ELF-1 (cell line): ENCODE measurements around the gene EDN3.
A peak's percentile ranks its signal among the peaks of the same experiment; 100 is the strongest.

Experiments used
- DNase-seq: peaks from one replicate; pipeline ENCODE4 v3.0.0-alpha.2; 2016; ENCODE audit warnings: low read depth, low spot score

The EDN3 gene

GRCh38 chr20:59308493-59309201 is 8.2 kb downstream of the EDN3 start:
- peak; percentile 75 for DNase-seq

- no peak for DNase-seq
Observed at GRCh38 chr20:59309218-59309617, 8.8 kb downstream of the EDN3 start.

DNA sequence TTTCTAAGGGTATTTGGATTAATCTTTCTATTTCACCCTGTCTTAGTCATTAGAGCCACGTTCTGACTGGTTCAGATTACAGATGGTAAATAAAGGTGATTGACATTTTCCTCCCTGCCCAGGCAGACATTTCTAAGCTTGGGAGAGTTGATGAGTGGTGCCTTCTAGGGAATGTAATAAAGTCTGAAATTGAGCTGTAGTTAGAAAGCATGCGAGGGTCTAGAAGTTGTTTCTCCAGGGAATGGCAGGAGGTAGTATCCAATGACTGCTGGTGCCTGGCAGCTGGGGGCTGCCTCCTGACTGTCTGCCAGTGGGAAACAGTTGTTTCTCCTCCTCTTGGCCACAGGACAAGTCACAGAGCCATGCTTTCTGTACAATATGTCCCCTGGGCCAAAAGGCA is 14.6 kb downstream of the EDN3 start:
- no peak for DNase-seq

DNA sequence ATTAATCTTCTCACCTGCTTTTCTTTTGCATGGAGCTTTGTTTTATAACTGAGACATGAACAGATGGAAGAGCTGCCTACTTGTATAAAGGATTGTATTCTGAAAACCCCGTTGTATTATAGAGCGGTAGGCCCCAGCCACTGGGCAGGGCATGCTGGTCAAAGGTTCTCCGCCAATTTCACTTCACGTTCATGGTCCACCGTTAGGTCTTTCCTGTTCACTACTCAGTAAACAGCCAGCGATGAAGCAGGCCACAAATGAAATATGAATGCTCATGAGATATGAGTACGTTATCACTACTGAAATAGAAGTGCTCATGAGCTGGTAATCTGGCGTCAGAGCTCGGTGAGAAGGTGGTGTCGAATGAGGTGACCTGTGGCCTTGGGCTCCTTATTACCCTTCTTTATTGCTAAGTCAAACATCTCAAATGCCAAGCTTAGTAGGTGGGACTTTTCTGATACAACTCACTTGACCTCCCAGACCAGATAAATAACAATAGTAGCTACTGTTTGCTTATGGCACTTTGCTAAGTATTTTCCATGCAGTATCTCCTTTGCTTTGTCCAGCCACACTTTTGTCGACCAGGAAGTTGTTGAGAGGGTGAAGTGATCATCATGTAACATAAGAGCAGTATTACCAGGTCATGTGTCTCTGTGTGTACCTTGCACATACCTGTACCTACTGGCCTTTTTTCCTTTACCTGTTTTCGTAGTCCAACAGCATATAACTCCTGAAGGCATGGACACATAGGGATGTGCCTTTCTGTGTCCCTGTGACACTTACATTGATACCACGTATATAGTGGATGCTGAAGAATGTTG is 16.7 kb downstream of the EDN3 start:
- no peak for DNase-seq

- DNase-seq: peak; percentile 55
Observed at GRCh38 chr20:59318201-59318790, 17.9 kb downstream of the EDN3 start.

DNA sequence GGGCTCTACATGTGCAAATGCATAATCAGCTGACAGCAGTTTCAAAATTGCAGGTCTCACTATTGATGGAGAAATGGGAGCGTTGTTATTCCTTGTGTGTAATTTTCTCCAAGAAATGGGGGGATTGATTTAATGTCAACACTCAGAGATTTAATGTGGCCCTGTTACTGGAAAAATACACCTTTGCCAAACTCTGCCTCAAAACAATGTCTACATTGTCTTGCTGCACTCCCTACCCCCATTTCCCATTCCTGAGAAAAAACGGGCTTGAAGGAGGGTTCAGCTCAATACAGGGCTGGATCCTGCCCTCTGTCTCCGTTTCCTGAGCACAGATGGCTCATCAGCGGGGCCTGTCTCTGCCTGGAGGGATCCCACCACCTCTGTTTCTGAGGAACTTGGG is 18.4 kb downstream of the EDN3 start:
- no peak for DNase-seq

- no peak for DNase-seq
Observed at GRCh38 chr20:59320426-59320825, 20.0 kb downstream of the EDN3 start.

GRCh38 chr20:59320854-59321647 is 20.6 kb downstream of the EDN3 start:
- no peak for DNase-seq

DNA sequence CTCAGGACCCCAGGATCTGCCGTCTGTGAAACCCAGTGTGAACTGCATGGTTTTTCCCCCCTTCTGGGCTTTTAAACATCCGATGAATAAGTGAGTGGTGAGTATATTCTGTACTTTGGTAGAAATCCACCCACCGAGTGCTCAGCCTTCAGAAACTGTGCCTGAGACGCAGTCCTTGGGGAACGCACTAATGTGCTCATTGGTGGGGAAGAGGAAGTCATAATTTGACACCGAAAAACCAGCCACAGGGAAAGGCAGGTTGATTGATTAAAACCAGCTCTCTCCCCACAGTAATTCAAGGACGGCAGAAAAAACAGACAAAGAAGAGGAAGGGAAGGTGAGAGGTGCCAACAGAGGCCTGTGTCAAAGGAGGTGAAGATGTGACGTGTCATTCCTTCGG is 21.7 kb downstream of the EDN3 start:
- DNase-seq: no peak

GRCh38 chr20:59322585-59323454 is 22.4 kb downstream of the EDN3 start:
- no peak for DNase-seq

GRCh38 chr20:59323731-59324130 is 23.3 kb downstream of the EDN3 start:
- DNase-seq: no peak

- DNase-seq: no peak
Observed at GRCh38 chr20:59324521-59325141, 24.2 kb downstream of the EDN3 start.

GRCh38 chr20:59325142-59325523 is 24.7 kb downstream of the EDN3 start:
- DNase-seq: no peak

- no peak for DNase-seq
Observed at GRCh38 chr20:59326188-59326587, 25.8 kb downstream of the EDN3 start.

- no peak for DNase-seq
Observed at GRCh38 chr20:59328071-59328470, 27.7 kb downstream of the EDN3 start.

- no peak for DNase-seq
Observed at GRCh38 chr20:59331721-59332329, 31.4 kb downstream of the EDN3 start.

- DNase-seq: no peak
Observed at GRCh38 chr20:59333260-59333845, 32.9 kb downstream of the EDN3 start.

DNA sequence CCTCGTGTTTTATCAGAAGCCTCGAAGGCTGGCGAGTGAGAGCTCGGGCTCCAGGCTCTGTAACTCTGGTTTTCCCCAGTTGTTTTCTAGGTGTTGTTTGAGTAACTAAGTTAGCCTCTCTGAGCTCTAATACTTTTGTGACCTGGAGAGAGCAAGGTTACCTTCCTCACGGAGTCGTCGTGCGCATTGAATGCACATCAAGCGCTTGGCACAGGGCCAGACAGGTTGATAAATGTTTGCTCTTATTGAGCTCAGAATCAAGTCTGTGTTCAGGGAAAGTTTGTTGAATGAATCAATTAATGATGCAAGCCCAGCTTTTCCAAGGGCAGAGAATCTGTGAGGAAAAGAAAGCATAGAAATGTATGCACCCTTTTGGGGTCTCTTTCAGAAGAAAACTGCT is 33.5 kb downstream of the EDN3 start:
- DNase-seq: no peak

DNA sequence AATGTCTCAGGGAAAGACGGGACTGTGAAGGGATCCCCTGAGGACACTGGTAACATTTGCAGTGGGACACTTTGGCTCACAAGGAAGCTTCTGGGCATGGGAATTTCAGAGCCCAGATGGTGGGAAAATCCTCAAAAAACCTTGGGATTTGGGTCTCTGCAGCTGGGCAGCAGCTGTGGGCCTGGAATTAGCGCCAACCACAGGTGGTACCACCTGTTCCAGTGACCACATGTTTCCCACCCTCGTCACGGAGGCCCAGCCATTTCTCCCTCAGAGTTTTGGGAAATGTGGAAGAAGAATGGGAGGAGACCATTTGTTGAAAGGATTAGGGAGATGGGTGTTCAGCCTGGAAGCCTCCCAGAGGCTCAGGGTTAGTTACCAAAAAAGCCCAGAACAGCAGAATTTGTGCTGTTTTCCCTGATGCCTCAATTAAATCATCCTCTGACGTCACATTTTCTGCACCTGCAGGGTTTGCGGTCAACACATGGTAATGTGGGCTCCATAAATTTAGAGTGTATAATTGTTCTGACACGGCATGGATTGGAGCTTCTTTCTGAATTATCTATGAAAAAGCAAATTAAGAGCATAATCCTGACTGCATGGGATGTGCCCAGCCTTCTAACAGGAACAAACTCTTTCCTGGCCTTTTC is 34.4 kb downstream of the EDN3 start:
- DNase-seq: no peak
